Activated CD8-positive, alpha-beta memory T cell treated with anti-CD3 and anti-CD28 coated beads, Interleukin-2, amount 50 U/mL, for 1 hour (primary cell): ENCODE data around the gene RIBC2.
"Not testable (repeated sequence)": the region's sequence is repeated elsewhere in the genome, so short reads cannot be mapped to it uniquely, and the experiment has no call there.

Experiments
- DNase-seq: peaks from one replicate; pipeline ENCODE4 v3.0.0-alpha.2; 2020; ENCODE audit errors: extremely low read depth

The RIBC2 gene

GRCh38 chr22:45450101-45450785 lies 36.8 kb downstream of the RIBC2 start:
- DNase-seq, result no peak

- DNase-seq, result no peak
These were observed 37.6 kb downstream of the RIBC2 start for GRCh38 chr22:45450921-45451651.

GRCh38 chr22:45451972-45452371 lies 38.5 kb downstream of the RIBC2 start:
- DNase-seq, result no peak

- DNase-seq, result no peak
These were observed 39.3 kb downstream of the RIBC2 start for GRCh38 chr22:45452565-45453379.

GRCh38 chr22:45453764-45454163 lies 40.3 kb downstream of the RIBC2 start:
- DNase-seq, result no peak

- no peak for DNase-seq
These were observed 40.8 kb downstream of the RIBC2 start for GRCh38 chr22:45454275-45454674.

- DNase-seq, result no peak
These were observed 41.7 kb downstream of the RIBC2 start for GRCh38 chr22:45455212-45455611.

- DNase-seq, result no peak
These were observed 42.1 kb downstream of the RIBC2 start for GRCh38 chr22:45455621-45456020.

- DNase-seq, result no peak
These were observed 43.3 kb downstream of the RIBC2 start for GRCh38 chr22:45456811-45457210.

- no peak for DNase-seq
These were observed 45.0 kb downstream of the RIBC2 start for GRCh38 chr22:45458532-45458931.

- no peak for DNase-seq
These were observed 45.7 kb downstream of the RIBC2 start for GRCh38 chr22:45459235-45459634.

GRCh38 chr22:45460288-45461109 lies 47.0 kb downstream of the RIBC2 start:
- no peak for DNase-seq

GRCh38 chr22:45462034-45462655 lies 48.7 kb downstream of the RIBC2 start:
- no peak for DNase-seq

GRCh38 chr22:45463691-45464090 lies 50.2 kb downstream of the RIBC2 start:
- not testable (repeated sequence) for DNase-seq

GRCh38 chr22:45465633-45466032 lies 52.1 kb downstream of the RIBC2 start:
- no peak for DNase-seq

GRCh38 chr22:45468872-45469271 lies 55.4 kb downstream of the RIBC2 start:
- no peak for DNase-seq

GRCh38 chr22:45469281-45470073 lies 56.0 kb downstream of the RIBC2 start:
- DNase-seq, result no peak

- no peak for DNase-seq
These were observed 57.4 kb downstream of the RIBC2 start for GRCh38 chr22:45470871-45471270.

- DNase-seq, result no peak
These were observed 58.9 kb downstream of the RIBC2 start for GRCh38 chr22:45472426-45472825.

- no peak for DNase-seq
These were observed 60.2 kb downstream of the RIBC2 start for GRCh38 chr22:45473626-45474237.
